B cell (primary cell): ENCODE data around the gene SRD5A1. TPM values are rescaled to one million over a fixed set of nuclear protein-coding genes. Genes with fewer than 3 reads are reported as not detected.

Source experiments
- ATAC-seq: fragments of 200-7000 bp; cut with Tn5 transposase; one replicate; pipeline ENCODE4 v1.10.0; 2021; ENCODE audit warnings: low read depth, mild to moderate bottlenecking, moderate number of reproducible peaks, moderate library complexity
- CTCF ChIA-PET: fragments of 350-600 bp; sonication (Branson Sonifier 250); formaldehyde crosslinking; loops from one replicate; lab custom pipeline; 2021; ENCODE audit warnings: antibody characterized with exemption, inconsistent platforms; lab: Charles Lee
- POLR2A ChIA-PET: fragments of 350-600 bp; sonication (Branson Sonifier 250); formaldehyde crosslinking; loops from one replicate; lab custom pipeline; 2021; ENCODE audit warnings: antibody characterized with exemption; lab: Charles Lee
- DNase-seq: peaks from one replicate; pipeline ENCODE4 v3.0.0; 2013
- H2AFZ ChIP-seq: 2 replicates; pipeline ENCODE4 v1.6.1; 2012; ENCODE audit warnings: mild to moderate bottlenecking, low read depth, low read length; ENCODE audit not compliant: insufficient read depth, poor library complexity, severe bottlenecking
- H3K27ac ChIP-seq, 2 donors: 1 replicate in 1 of 2; 2 replicates in 1 of 2; pipeline ENCODE4 v1.5.1; 2012 to 2013; ENCODE audit warnings: low read length in 2 of 2, mild to moderate bottlenecking in 2 of 2, moderate library complexity in 1 of 2
- H3K27me3 ChIP-seq, 4 experiments: fragments of 200-600 bp in 1 of 4; sonication (generic) in 1 of 4; replicated peaks in 1 of 4; 1 replicate in 2 of 4; 2 replicates in 2 of 4; pipeline versions ENCODE4 v1.6.1 to v1.7.0; 2013 to 2016; ENCODE audit warnings: low read length in 3 of 4, mild to moderate bottlenecking in 2 of 4, mixed read lengths in 1 of 4, moderate library complexity in 1 of 4; ENCODE audit not compliant: insufficient read depth in 4 of 4, control insufficient read depth in 3 of 4; ENCODE audit errors: control extremely low read depth in 1 of 4
- H3K36me3 ChIP-seq, 2 experiments: replicated peaks in 1 of 2; 1 replicate in 1 of 2; 2 replicates in 1 of 2; pipeline versions ENCODE4 v1.6.1 to v1.7.1; 2013; ENCODE audit warnings: low read length in 1 of 2; ENCODE audit not compliant: insufficient read depth in 2 of 2, control insufficient read depth in 1 of 2; ENCODE audit errors: control extremely low read depth in 1 of 2, extremely low read depth in 1 of 2
- H3K4me1 ChIP-seq, 2 donors: fragments of 200-600 bp in 1 of 2; sonication (generic) in 1 of 2; 1 replicate in 1 of 2; 2 replicates in 1 of 2; pipeline versions ENCODE4 v1.5.1 to v1.6.1; 2013 to 2017; ENCODE audit warnings: low read length in 2 of 2; ENCODE audit not compliant: control insufficient read depth in 2 of 2, insufficient read depth in 2 of 2
- H3K4me2 ChIP-seq: replicated peaks from 2 replicates; pipeline ENCODE3; 2012; ENCODE audit warnings: mild to moderate bottlenecking, low read depth, low read length; ENCODE audit not compliant: poor library complexity, severe bottlenecking
- H3K4me3 ChIP-seq, 5 experiments: fragments of 200-600 bp in 1 of 5; sonication (generic) in 1 of 5; 1 replicate in 3 of 5; 2 replicates in 2 of 5; pipeline versions ENCODE4 v1.5.1 to v1.7.0; 2011 to 2016; ENCODE audit warnings: low read length in 4 of 5, mild to moderate bottlenecking in 4 of 5, low read depth in 2 of 5, control low read depth in 1 of 5, moderate library complexity in 1 of 5; ENCODE audit not compliant: insufficient read depth in 1 of 5; ENCODE audit errors: control extremely low read depth in 1 of 5, extremely low read depth in 1 of 5
- H3K79me2 ChIP-seq: fragments of 200-600 bp; sonication (generic); one replicate; pipeline ENCODE4 v1.6.0; 2016; ENCODE audit warnings: low read length; ENCODE audit not compliant: control insufficient read depth, insufficient read depth
- H3K9ac ChIP-seq: fragments of 200-600 bp; sonication (generic); 2 replicates; pipeline ENCODE4 v1.6.1; 2017; ENCODE audit warnings: mild to moderate bottlenecking, low read length, moderate library complexity
- H3K9me3 ChIP-seq, 3 donors: one replicate each; pipeline versions ENCODE4 v1.6.1 to v1.7.1; 2013; ENCODE audit warnings: low read length in 2 of 3; ENCODE audit not compliant: control insufficient read depth in 2 of 3, insufficient read depth in 1 of 3; ENCODE audit errors: control extremely low read depth in 1 of 3
- H4K20me1 ChIP-seq: 2 replicates; pipeline ENCODE4 v1.6.0; 2012; ENCODE audit warnings: mild to moderate bottlenecking, low read length; ENCODE audit not compliant: insufficient read depth, control insufficient read depth, poor library complexity, severe bottlenecking
- H3K27ac Mint-ChIP-seq: one replicate; pipeline ENCODE4 v1.8.0; 2021; ENCODE audit warnings: mixed read lengths
- H3K27me3 Mint-ChIP-seq: one replicate; pipeline ENCODE4 v1.8.0; 2021; ENCODE audit warnings: mixed read lengths
- H3K4me1 Mint-ChIP-seq: one replicate; pipeline ENCODE4 v1.8.0; 2021; ENCODE audit warnings: mixed read lengths
- H3K4me3 Mint-ChIP-seq: one replicate; pipeline ENCODE4 v1.8.0; 2021; ENCODE audit warnings: mixed read lengths
- H3K9me3 Mint-ChIP-seq: one replicate; pipeline ENCODE4 v1.8.0; 2022; ENCODE audit warnings: mixed read lengths; ENCODE audit not compliant: insufficient read depth
- CTCF ChIP-seq: fragments of 200-600 bp; IDR thresholded peaks from one replicate; pipeline ENCODE4 v1.8.0; 2022; ENCODE audit warnings: antibody characterized with exemption, mild to moderate bottlenecking
- EZH2 ChIP-seq: IDR thresholded peaks from 2 replicates; pipeline ENCODE4 v1.6.1; 2012; ENCODE audit warnings: borderline replicate concordance, low read depth, mild to moderate bottlenecking, moderate library complexity, low read length; ENCODE audit not compliant: insufficient read depth, poor library complexity, severe bottlenecking
- WGBS: methylation state at CpG from one replicate; pipeline ENCODE4 v1.1.5; 2013; ENCODE audit warnings: missing lambda C conversion rate; ENCODE audit not compliant: insufficient coverage; 5-methylcytosine and 5-hydroxymethylcytosine counted together
- intact Hi-C: fragments of 100-400 bp; cut with micrococcal nuclease; formaldehyde crosslinking; loops from one replicate; pipeline ENCODE4 v1.10.0; 2022
- polyA plus RNA-seq: library from polyadenylated mRNA; depleted of rRNA; stranded (reverse); fragments of >200 nt; gene quantifications from 2 replicates; pipeline ENCODE4 v1.2.3, GENCODE V29; 2012
- total RNA-seq, 2 donors: library from RNA; stranded (reverse); fragments of 120-200 nt in 1 of 2; gene quantifications; 1 replicate in 1 of 2; 2 replicates in 1 of 2; pipeline versions ENCODE4 v1.2.3 to v1.2.4, GENCODE V29; 2013 to 2022

The SRD5A1 gene
- total and polyA plus RNA-seq, 2 donors (not counting 1 experiment from before 2014, with no cell fraction given): 17.2 to 29.2 TPM

DNA sequence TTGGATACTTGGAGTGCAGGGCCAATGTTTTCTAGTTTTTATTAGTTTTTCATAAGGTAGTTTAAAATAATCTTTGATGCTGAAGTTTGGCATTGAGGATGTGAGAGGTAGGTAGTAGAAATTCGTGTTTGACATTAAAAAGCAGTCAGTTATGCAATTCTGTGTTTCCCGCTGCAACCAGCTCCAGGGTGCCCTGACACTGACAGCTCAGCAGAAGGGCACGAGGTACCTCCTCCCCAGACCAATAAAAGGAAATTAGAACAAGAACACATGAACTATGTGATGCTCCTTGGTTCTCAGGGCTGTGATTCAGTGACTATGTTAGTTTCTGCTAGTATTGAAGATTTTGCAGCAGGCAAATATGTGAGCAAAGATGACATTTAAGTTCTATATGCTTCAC, 40.6 kb upstream of the SRD5A1 start:
- Histone ChIP-seq H3K27me3 (no peaks in the 10 kb centered on the region), H2AFZ (no peak overlapping the region), H3K36me3 (peaks cover 0 to 12% of the 10 kb centered on the region in 2 experiments), H4K20me1 (no peaks in the 10 kb centered on the region), H3K4me3 (no peak overlapping the region), H3K4me1 (no peaks in the 10 kb centered on the region), H3K79me2 (no peaks in the 10 kb centered on the region), H3K9ac (no peak overlapping the region), H3K9me3 (peaks cover 0 to 10% (median 0%) of the 10 kb centered on the region in 3 donors), H3K27ac (no peak overlapping the region), H3K4me2 (no peak overlapping the region)
- Mint-ChIP-seq H3K27me3 (peaks cover 4% of the 10 kb centered on the region), H3K4me1 (no peaks in the 10 kb centered on the region), H3K27ac (no peak overlapping the region), H3K9me3 (no peaks in the 10 kb centered on the region), H3K4me3 (no peak overlapping the region)
- intact Hi-C loops: no loop called here
- no CpG with 5 or more reads among the region's 3 CpGs for WGBS
- ATAC-seq (no peak), DNase-seq (no peak)
- ChIA-PET CTCF (no interaction called here), POLR2A (no interaction called here)
- no peak for TF ChIP-seq CTCF
- no peak for TF ChIP-seq EZH2

- Histone ChIP-seq H3K27me3 (no peaks in the 10 kb centered on the region), H3K9me3 (peaks cover 0 to 10% (median 0%) of the 10 kb centered on the region in 3 donors), H2AFZ (no peak overlapping the region), H3K27ac (no peak overlapping the region), H3K4me3 (no peak overlapping the region), H3K4me2 (no peak overlapping the region), H4K20me1 (no peaks in the 10 kb centered on the region), H3K9ac (no peak overlapping the region), H3K79me2 (no peaks in the 10 kb centered on the region), H3K36me3 (peaks cover 0 to 17% of the 10 kb centered on the region in 2 experiments), H3K4me1 (no peaks in the 10 kb centered on the region)
- WGBS: 91% methylated on average over 12 of the region's 14 CpGs
- Mint-ChIP-seq H3K9me3 (no peaks in the 10 kb centered on the region), H3K4me3 (no peak overlapping the region), H3K4me1 (no peaks in the 10 kb centered on the region), H3K27ac (no peak overlapping the region), H3K27me3 (peaks cover 4% of the 10 kb centered on the region)
- TF ChIP-seq CTCF: no peak
- no peak for TF ChIP-seq EZH2
- no peak for DNase-seq
- ChIA-PET CTCF (no interaction called here), POLR2A (no interaction called here)
- intact Hi-C loops: no loop called here
- ATAC-seq: no peak
Measured at GRCh38 chr5:6593148-6594016, 39.9 kb upstream of the SRD5A1 start.
